ENCODE data around the gene DPPA2. TPM values are rescaled to one million over a fixed set of nuclear protein-coding genes. Genes with fewer than 3 reads are reported as not detected.

DPPA2 gene
- polyA plus RNA-seq, 1 experiment: not detected

DNA sequence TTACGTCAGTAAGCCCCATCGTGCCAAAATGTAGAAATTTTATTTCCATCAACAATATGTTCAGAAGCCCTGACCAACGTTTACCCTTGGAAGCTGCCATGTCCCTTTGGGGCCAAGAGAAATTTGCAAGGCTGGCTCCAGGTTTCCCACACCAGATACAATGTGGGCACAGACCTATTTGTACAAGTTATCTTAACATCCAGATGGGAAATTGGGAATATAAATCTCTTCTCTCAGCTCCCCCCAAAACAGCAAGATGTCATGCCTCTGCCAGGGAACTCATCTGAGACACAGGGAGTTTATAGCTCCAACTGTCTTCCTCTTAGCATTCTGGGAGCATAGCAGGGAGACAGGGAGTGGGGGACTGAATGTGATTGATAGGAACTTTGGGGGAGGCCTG lies 9.3 kb upstream of the DPPA2 start:
- peaks cover 3% of the 10 kb centered on the region; the same call in 1 of the 2 replicates for H3K9me3 ChIP-seq (ENCODE audit: control insufficient read depth, insufficient read depth, low read length)
- TF ChIP-seq, protein P1, sequence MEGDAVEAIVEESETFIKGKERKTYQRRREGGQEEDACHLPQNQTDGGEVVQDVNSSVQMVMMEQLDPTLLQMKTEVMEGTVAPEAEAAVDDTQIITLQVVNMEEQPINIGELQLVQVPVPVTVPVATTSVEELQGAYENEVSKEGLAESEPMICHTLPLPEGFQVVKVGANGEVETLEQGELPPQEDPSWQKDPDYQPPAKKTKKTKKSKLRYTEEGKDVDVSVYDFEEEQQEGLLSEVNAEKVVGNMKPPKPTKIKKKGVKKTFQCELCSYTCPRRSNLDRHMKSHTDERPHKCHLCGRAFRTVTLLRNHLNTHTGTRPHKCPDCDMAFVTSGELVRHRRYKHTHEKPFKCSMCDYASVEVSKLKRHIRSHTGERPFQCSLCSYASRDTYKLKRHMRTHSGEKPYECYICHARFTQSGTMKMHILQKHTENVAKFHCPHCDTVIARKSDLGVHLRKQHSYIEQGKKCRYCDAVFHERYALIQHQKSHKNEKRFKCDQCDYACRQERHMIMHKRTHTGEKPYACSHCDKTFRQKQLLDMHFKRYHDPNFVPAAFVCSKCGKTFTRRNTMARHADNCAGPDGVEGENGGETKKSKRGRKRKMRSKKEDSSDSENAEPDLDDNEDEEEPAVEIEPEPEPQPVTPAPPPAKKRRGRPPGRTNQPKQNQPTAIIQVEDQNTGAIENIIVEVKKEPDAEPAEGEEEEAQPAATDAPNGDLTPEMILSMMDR (IDR thresholded peaks at IDR 0.05; ENCODE audit: low read depth, low read length): no peak
- H3K27ac ChIP-seq (ENCODE audit: low read depth, low read length): no peak overlapping the region
- H3K4me3 ChIP-seq (ENCODE audit: low read depth, low read length): no peak overlapping the region
- POLR2A ChIA-PET: no interaction called here
- DNase-seq (ENCODE audit: low read depth, low spot score): no peak
- H3K27me3 ChIP-seq (ENCODE audit: control insufficient read depth, insufficient read depth, low read length): no peaks in the 10 kb centered on the region
- CTCF ChIA-PET: no interaction called here

DNA sequence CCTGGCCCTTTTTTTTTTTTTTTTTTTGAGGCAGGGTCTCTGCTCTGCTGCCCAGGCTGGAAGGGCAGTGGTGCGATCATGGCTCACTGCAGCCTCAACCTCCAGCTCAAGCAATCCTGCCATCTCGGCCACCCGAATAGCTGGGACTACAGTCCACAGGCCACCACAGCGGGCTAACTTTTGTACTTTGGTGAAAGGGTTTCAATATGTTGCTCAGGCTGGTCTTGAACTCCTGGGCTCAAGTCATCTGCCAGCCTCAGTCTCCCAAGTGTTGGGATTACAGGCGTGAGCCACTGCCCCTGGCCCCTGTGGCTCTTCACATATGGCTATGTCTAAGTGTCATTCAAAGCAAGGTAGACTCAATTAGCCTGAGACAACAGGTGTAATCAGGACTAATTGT lies 8.8 kb upstream of the DPPA2 start:
- H3K9me3 ChIP-seq (ENCODE audit: control insufficient read depth, insufficient read depth, low read length): peaks cover 3% of the 10 kb centered on the region; the same call in 1 of the 2 replicates
- H3K27ac ChIP-seq (ENCODE audit: low read depth, low read length): no peak overlapping the region
- ChIA-PET CTCF (no interaction called here), POLR2A (no interaction called here)
- no peak overlapping the region for H3K4me3 ChIP-seq (ENCODE audit: low read depth, low read length)
- no peak for DNase-seq (ENCODE audit: low read depth, low spot score)
- no peaks in the 10 kb centered on the region for H3K27me3 ChIP-seq (ENCODE audit: control insufficient read depth, insufficient read depth, low read length)
- TF ChIP-seq, protein P1 (IDR thresholded peaks at IDR 0.05; ENCODE audit: low read depth, low read length): no peak

GRCh38 chr3:109313061-109313460 lies 3.3 kb downstream of the DPPA2 start:
- Histone ChIP-seq H3K27ac (ENCODE audit: low read depth, low read length) (no peak overlapping the region), H3K4me3 (ENCODE audit: low read depth, low read length) (no peak overlapping the region), H3K27me3 (ENCODE audit: control insufficient read depth, insufficient read depth, low read length) (no peaks in the 10 kb centered on the region), H3K9me3 (ENCODE audit: control insufficient read depth, insufficient read depth, low read length) (peaks cover 11% of the 10 kb centered on the region)
- TF ChIP-seq, protein P1 (IDR thresholded peaks at IDR 0.05; ENCODE audit: low read depth, low read length): no peak
- ChIA-PET CTCF (no interaction called here), POLR2A (no interaction called here)
- no peak for DNase-seq (ENCODE audit: low read depth, low spot score)

DNA sequence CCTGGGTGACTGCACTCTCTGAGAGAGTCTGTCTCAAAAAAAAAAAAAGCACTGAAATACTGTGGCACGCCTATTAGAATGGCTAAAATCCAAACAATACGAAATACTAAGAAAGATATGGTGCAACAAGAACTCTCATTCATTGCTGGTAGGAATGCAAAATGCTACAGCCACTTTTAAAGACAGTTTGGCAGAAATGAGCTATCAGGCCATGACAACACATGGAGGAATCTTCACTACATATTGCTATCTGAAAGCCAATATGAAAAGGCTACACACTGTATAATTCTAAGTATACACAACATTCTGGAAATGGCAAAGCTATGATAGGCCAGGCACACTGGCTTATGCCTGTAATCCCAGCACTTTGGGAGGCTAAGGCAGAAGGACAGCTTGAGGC lies 18.8 kb downstream of the DPPA2 start:
- DNase-seq (ENCODE audit: low read depth, low spot score): no peak
- Histone ChIP-seq H3K27ac (ENCODE audit: low read depth, low read length) (no peak overlapping the region), H3K9me3 (ENCODE audit: control insufficient read depth, insufficient read depth, low read length) (no peaks in the 10 kb centered on the region), H3K4me3 (ENCODE audit: low read depth, low read length) (no peak overlapping the region), H3K27me3 (ENCODE audit: control insufficient read depth, insufficient read depth, low read length) (no peaks in the 10 kb centered on the region)
- ChIA-PET CTCF (no interaction called here), POLR2A (no interaction called here)
- TF ChIP-seq, protein P1 (IDR thresholded peaks at IDR 0.05; ENCODE audit: low read depth, low read length): no peak

DNA sequence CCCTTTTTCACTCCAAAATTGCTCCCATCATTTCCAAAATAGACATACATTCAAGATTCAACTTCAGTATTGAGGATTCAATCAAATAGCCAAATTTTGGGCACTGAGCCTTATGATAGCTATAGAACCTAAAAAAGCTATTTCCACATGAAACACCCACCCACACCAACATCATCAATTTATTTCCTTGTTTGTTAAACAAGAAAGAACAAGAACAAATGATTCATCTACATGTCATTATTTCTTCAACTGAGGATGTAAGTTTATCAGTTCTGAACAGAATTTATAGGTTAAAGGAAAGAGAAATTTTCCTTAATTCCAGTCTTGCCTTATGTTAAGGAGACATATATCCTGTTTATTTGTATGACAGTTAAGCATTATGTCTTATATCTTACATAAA lies 32.2 kb downstream of the DPPA2 start:
- ChIA-PET CTCF (interaction anchor here (1.2 to 1.3 kb wide), 3 partner anchors 8 to 260 kb away, joined by 3 to 9 read pairs (median 7); no protein-coding TSS in a partner anchor), POLR2A (no interaction called here)
- Histone ChIP-seq H3K9me3 (ENCODE audit: control insufficient read depth, insufficient read depth, low read length) (no peaks in the 10 kb centered on the region; the same call in 1 of the 2 replicates), H3K27me3 (ENCODE audit: control insufficient read depth, insufficient read depth, low read length) (no peaks in the 10 kb centered on the region), H3K27ac (ENCODE audit: low read depth, low read length) (no peak overlapping the region), H3K4me3 (ENCODE audit: low read depth, low read length) (no peak overlapping the region)
- TF ChIP-seq, protein P1 (IDR thresholded peaks at IDR 0.05; ENCODE audit: low read depth, low read length): no peak
- no peak for DNase-seq (ENCODE audit: low read depth, low spot score)

All from AG04450 (cell line).